HepG2 (cell line): ENCODE results near the gene P2RX3. TPM values are rescaled to one million over a fixed set of nuclear protein-coding genes. Genes with fewer than 3 reads are reported as not detected.

Experiments
- ATAC-seq: fragments of 200-7000 bp; cut with Tn5 transposase; 3 replicates; pipeline ENCODE4 v1.9.1; 2020; ENCODE audit warnings: mild to moderate bottlenecking, moderate library complexity
- BruUV-seq: library from RNA; stranded (reverse); fragments of 400-500 nt; replicated peaks from 2 replicates; lab custom pipeline; 2021; lab: Mats Ljungman, UMichigan
- CTCF ChIA-PET: fragments of 300-600 bp; formaldehyde crosslinking; extraction: SDS; loops from one replicate; lab custom pipeline; 2021; ENCODE audit warnings: low total read pairs, inconsistent platforms, low intra/inter-chr PET ratio; lab: Yijun Ruan, JAX
- POLR2A ChIA-PET: fragments of 350-600 bp; sonication (Branson Sonifier 250); formaldehyde crosslinking; loops from one replicate; lab custom pipeline; 2020; ENCODE audit warnings: antibody characterized with exemption, inconsistent platforms; lab: Yijun Ruan, JAX
- DNase-seq: peaks from one replicate; pipeline ENCODE4 v3.0.0-alpha.2; 2015; ENCODE audit warnings: low spot score
- FAIRE-seq: peaks from 3 replicates; lab custom pipeline; 2011; peaks lifted over from hg19 to GRCh38; lab: Jason Lieb, UNC
- H2AFZ ChIP-seq: one replicate; pipeline ENCODE4 v1.6.1; 2011; ENCODE audit warnings: low read length, inconsistent platforms
- H3K27ac ChIP-seq: fragments of 300-600 bp; 3 replicates; pipeline ENCODE4 v1.8.0; 2011; ENCODE audit warnings: mixed run types, mild to moderate bottlenecking, mixed read lengths, low read length, inconsistent platforms; ENCODE audit not compliant: insufficient read depth; ENCODE audit errors: extremely low read length
- H3K27me3 ChIP-seq, 2 experiments: fragments of 200-600 bp in 1 of 2; 2 replicates in 1 of 2; 3 replicates in 1 of 2; pipeline versions ENCODE4 v1.6.0 to v1.8.0; 2011; ENCODE audit warnings: low read length in 2 of 2, mild to moderate bottlenecking in 2 of 2, moderate library complexity in 2 of 2, inconsistent platforms in 1 of 2; ENCODE audit not compliant: insufficient read depth in 2 of 2, control insufficient read depth in 1 of 2
- H3K36me3 ChIP-seq, 2 experiments: fragments of 200-600 bp in 1 of 2; replicated peaks in 1 of 2; 2 replicates in 1 of 2; 3 replicates in 1 of 2; pipeline versions ENCODE4 v1.5.1 to v1.8.0; 2011; ENCODE audit warnings: low read length in 2 of 2, inconsistent platforms in 1 of 2; ENCODE audit not compliant: insufficient read depth in 2 of 2, control insufficient read depth in 1 of 2
- H3K4me1 ChIP-seq: 2 replicates; pipeline ENCODE4 v1.5.1; 2012; ENCODE audit warnings: low read length, inconsistent platforms; ENCODE audit not compliant: insufficient read depth
- H3K4me2 ChIP-seq: 2 replicates; pipeline ENCODE4 v1.6.0; 2011; ENCODE audit warnings: low read depth, low read length, inconsistent platforms
- H3K4me3 ChIP-seq, 3 experiments: fragments of 200-600 bp in 1 of 3; sonication (generic), shearing (Covaris generic) in 1 of 3; replicated peaks in 1 of 3; 2 replicates each; pipeline ENCODE4 v1.5.1; 2011 to 2016; ENCODE audit warnings: low read length in 3 of 3, inconsistent platforms in 2 of 3, low read depth in 2 of 3, mild to moderate bottlenecking in 2 of 3, control low read depth in 1 of 3, mixed read lengths in 1 of 3; ENCODE audit not compliant: insufficient read depth in 1 of 3
- H3K79me2 ChIP-seq: one replicate; pipeline ENCODE4 v1.6.1; 2011; ENCODE audit warnings: low read length, inconsistent platforms; ENCODE audit not compliant: insufficient read depth
- H3K9ac ChIP-seq: 2 replicates; pipeline ENCODE4 v1.6.0; 2011; ENCODE audit warnings: mild to moderate bottlenecking, low read depth, low read length, inconsistent platforms; ENCODE audit not compliant: insufficient read depth
- H3K9me3 ChIP-seq: 2 replicates; pipeline ENCODE4 v1.5.1; 2012; ENCODE audit warnings: mild to moderate bottlenecking, low read length
- H4K20me1 ChIP-seq: 2 replicates; pipeline ENCODE4 v1.6.0; 2011; ENCODE audit warnings: inconsistent platforms, mild to moderate bottlenecking, low read length, moderate library complexity; ENCODE audit not compliant: insufficient read depth
- CHCHD3 ChIP-seq: sonication (generic); formaldehyde crosslinking; IDR thresholded peaks from 2 replicates; pipeline ENCODE4 v1.8.0; 2022; ENCODE audit warnings: mild to moderate bottlenecking, missing genetic modification reagents, moderate library complexity
- EHMT2 ChIP-seq: fragments of 200-600 bp; sonication (generic); IDR thresholded peaks from 2 replicates; pipeline ENCODE4 v1.7.0; 2017; ENCODE audit warnings: antibody characterized with exemption, low read depth, low read length, borderline replicate concordance
- IKZF1 ChIP-seq: fragments of 450-650 bp; IDR thresholded peaks from 2 replicates; pipeline ENCODE4 v1.7.1; 2016
- MLX ChIP-seq: IDR thresholded peaks from 2 replicates; pipeline ENCODE4 v1.6.1; 2016
- MXD4 ChIP-seq: IDR thresholded peaks from 2 replicates; pipeline ENCODE4 v1.6.1; 2016; ENCODE audit warnings: mild to moderate bottlenecking, missing biosample characterization, missing genetic modification reagents
- MYPOP ChIP-seq: sonication (generic); formaldehyde crosslinking; IDR thresholded peaks from 2 replicates; pipeline ENCODE4 v1.8.1; 2023; ENCODE audit warnings: mild to moderate bottlenecking, moderate library complexity, missing genetic modification reagents
- NFKBIZ ChIP-seq: IDR thresholded peaks from 2 replicates; pipeline ENCODE4 v1.6.1; 2018; ENCODE audit warnings: missing genetic modification reagents, missing compliant biosample characterization
- PLRG1 ChIP-seq: fragments of 450-650 bp; conservative IDR thresholded peaks from 2 replicates; pipeline ENCODE4 v1.6.1; 2016
- RXRB ChIP-seq: IDR thresholded peaks from 2 replicates; pipeline ENCODE4 v1.6.1; 2016; ENCODE audit warnings: borderline replicate concordance, missing genetic modification reagents, missing compliant biosample characterization
- SIX4 ChIP-seq: sonication (generic); formaldehyde crosslinking; IDR thresholded peaks from 2 replicates; pipeline ENCODE4 v1.4.0; 2020; ENCODE audit warnings: missing genetic modification reagents
- TBP ChIP-seq: sonication (generic); formaldehyde crosslinking; IDR thresholded peaks from 2 replicates; pipeline ENCODE4 v1.5.0; 2020; ENCODE audit warnings: missing genetic modification reagents
- U2AF2 ChIP-seq: fragments of 200-400 bp; formaldehyde crosslinking; IDR thresholded peaks from 2 replicates; pipeline ENCODE4 v1.6.1; 2017; ENCODE audit warnings: low read depth, mild to moderate bottlenecking, low read length
- ZNF121 ChIP-seq: sonication (generic); formaldehyde crosslinking; IDR thresholded peaks from 2 replicates; pipeline ENCODE4 v1.5.0; 2020; ENCODE audit warnings: mild to moderate bottlenecking, missing genetic modification reagents
- ZNF17 ChIP-seq: sonication (generic); formaldehyde crosslinking; IDR thresholded peaks from 2 replicates; pipeline ENCODE4 v1.5.0; 2020; ENCODE audit warnings: mild to moderate bottlenecking, missing genetic modification reagents
- ZNF546 ChIP-seq: sonication (generic); formaldehyde crosslinking; conservative IDR thresholded peaks from 2 replicates; pipeline ENCODE4 v1.8.1; 2023; ENCODE audit warnings: mild to moderate bottlenecking, missing genetic modification reagents
- whole genome bisulfite sequencing: methylation state at CpG from one replicate; pipeline ENCODE4 v1.1.6; 2017; ENCODE audit warnings: low lambda C conversion rate; 5-methylcytosine and 5-hydroxymethylcytosine counted together
- in situ Hi-C: cut with HindIII; loops from 2 replicates; pipeline ENCODE4 v1.10.0; 2017; ENCODE audit warnings: low pct_unique_long_range_greater_than_20kb; ENCODE audit not compliant: extremely low pct_ligation_motif_present
- intact Hi-C: fragments of 100-400 bp; cut with micrococcal nuclease; formaldehyde crosslinking; loops from one replicate; pipeline ENCODE4 v1.10.0; 2022; ENCODE audit not compliant: unreplicated experiment
- polyA plus RNA-seq, 8 experiments: library from polyadenylated mRNA; depleted of rRNA in 3 of 8; stranded (reverse) in 7 of 8; unstranded in 1 of 8; fragments of >200 nt; fragmentation: Illumina TruSeq in 4 of 8; extraction: Trizol in 4 of 8; gene quantifications; 2 replicates each; pipeline versions ENCODE4 v1.2.1 to v1.2.3, GENCODE V29; 2011 to 2016; ENCODE audit warnings: low read depth in 4 of 8, missing spikeins in 1 of 8, mixed read lengths in 1 of 8; ENCODE audit not compliant: insufficient read depth in 1 of 8
- total RNA-seq, 5 experiments: library from RNA; depleted of rRNA; stranded (reverse); fragments of >200 nt; fragmentation: Illumina TruSeq; extraction: Trizol; gene quantifications; 2 replicates each; pipeline ENCODE4 v1.2.3, GENCODE V29; 2016; ENCODE audit warnings: low read depth in 1 of 5

Gene P2RX3
- total and polyA plus RNA-seq, 2 of the 13 experiments (the other 11 are each of a cell fraction or from before 2014, with no cell fraction given) = 0.08 TPM; not detected in 1

DNA sequence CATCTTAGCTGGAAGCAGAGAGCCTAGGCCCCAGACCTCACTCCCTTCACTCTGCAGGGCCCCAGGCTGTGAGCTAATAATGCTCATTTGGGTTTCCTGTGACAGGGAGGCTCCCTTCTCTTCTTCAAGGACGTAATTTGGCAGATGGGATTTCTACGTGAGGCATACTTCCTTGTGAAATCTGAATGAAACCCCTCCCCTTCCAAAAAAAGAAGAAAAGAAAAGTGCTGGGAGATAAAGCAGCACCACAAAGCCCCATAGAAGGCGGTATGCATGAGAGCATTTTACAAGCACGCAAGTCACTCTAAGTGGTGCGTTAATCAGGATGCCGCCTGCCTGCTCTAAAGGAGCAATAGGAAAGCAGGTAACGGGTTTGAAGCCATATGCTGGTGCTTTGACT is 5.7 kb downstream of the P2RX3 start:
- POLR2A ChIA-PET = interaction anchor here (0.9 kb wide), 1 partner anchor 13 kb away, joined by 3 read pairs; no protein-coding TSS in a partner anchor
- WGBS = 19% methylated on average over 7 of the region's 7 CpGs
- in situ Hi-C loops = loop anchor here (10.0 kb wide), 1 partner anchor 221 kb away; the partner anchor contains the start of gene UBE2L6

DNA sequence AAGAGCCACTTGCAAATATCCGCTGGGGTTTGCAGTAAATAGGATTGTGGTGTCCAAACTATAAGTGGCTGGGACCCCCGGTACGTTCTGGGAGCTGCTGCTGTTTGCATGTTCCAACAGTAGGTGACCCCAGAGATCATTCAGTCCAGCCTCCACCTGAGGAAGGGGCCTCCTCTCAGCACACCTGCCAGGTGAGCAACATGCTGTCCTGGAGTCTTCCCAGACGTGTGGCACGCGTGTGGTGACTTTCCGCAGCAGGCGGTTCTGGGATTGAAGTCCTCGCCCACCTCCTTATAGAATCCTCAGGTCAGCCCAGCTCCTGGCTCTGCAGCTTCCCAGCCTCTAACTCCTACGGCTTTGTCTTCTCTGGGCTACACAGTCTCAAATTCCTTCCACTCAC is 6.7 kb downstream of the P2RX3 start:
- CTCF ChIA-PET = interaction anchor here (0.8 to 1.8 kb wide), 3 partner anchors 136 to 296 kb away, joined by 6 to 7 read pairs (median 7); no protein-coding TSS in a partner anchor
- TF ChIP-seq U2AF2 (no peak), NFKBIZ (CRISPR knock-in tag) (no peak), IKZF1 (no peak), ZNF17 (no peak), ZNF546 (CRISPR knock-in tag) (no peak), ZNF121 (CRISPR knock-in tag) (no peak), SIX4 (CRISPR knock-in tag) (no peak), MYPOP (CRISPR knock-in tag) (no peak)
- TF ChIP-seq, all 625 proteins: peak for 0
- Histone ChIP-seq H3K4me2 (no peak overlapping the region), H3K27ac (no peak overlapping the region), H3K36me3 (no peaks in the 10 kb centered on the region), H2AFZ (peak overlapping the region; percentile 92), H3K27me3 (peaks cover 1 to 27% of the 10 kb centered on the region in 2 experiments; a peak in 4 of 5 replicates), H3K4me3 (no peak overlapping the region), H3K79me2 (no peaks in the 10 kb centered on the region), H3K9me3 (no peaks in the 10 kb centered on the region), H3K4me1 (peaks cover 73% of the 10 kb centered on the region), H3K9ac (no peak overlapping the region), H4K20me1 (no peaks in the 10 kb centered on the region)
- intact Hi-C loops = loop anchor here (1.0 to 10.0 kb wide), 7 partner anchors 68 to 1180 kb away; no protein-coding TSS in a partner anchor
- DNase-seq (no peak), FAIRE-seq (no peak), ATAC-seq (no peak)
- 72% methylated on average over 9 of the region's 10 CpGs for WGBS
- no TSS peak for BruUV-seq
- POLR2A ChIA-PET = no interaction called here
- in situ Hi-C loops = loop anchor here (5.0 to 10.0 kb wide), 4 partner anchors 112 to 297 kb away; partner anchors contain the start of genes TIMM10 and UBE2L6

More for the DNA sequence above, 5.7 kb downstream of the P2RX3 start:
- Histone ChIP-seq H3K4me2 (peak overlapping the region; percentile 26), H3K9me3 (no peaks in the 10 kb centered on the region), H3K4me3 (no peak overlapping the region), H2AFZ (no peak overlapping the region), H3K27me3 (peaks cover 1 to 25% of the 10 kb centered on the region in 2 experiments; a peak in 4 of 5 replicates), H3K27ac (no peak overlapping the region), H3K4me1 (peaks cover 65% of the 10 kb centered on the region)
- ATAC-seq (no peak), DNase-seq (no peak)
- intact Hi-C loops = loop anchor here (2.0 to 10.0 kb wide), 2 partner anchors 209 to 1181 kb away; no protein-coding TSS in a partner anchor
- CTCF ChIA-PET = no interaction called here
- TF ChIP-seq CHCHD3 = no peak
- no peak for TF ChIP-seq MLX (CRISPR knock-in tag)
- TF ChIP-seq EHMT2 = no peak
- TF ChIP-seq PLRG1 = no peak
- TF ChIP-seq TBP (CRISPR knock-in tag) = no peak
- no peak for TF ChIP-seq MXD4 (CRISPR knock-in tag)
- TF ChIP-seq RXRB (CRISPR knock-in tag) = no peak
- TF ChIP-seq, all 625 proteins: peak for 0
- FAIRE-seq = no peak
- H3K36me3 ChIP-seq = no peaks in the 10 kb centered on the region
- H4K20me1 ChIP-seq = no peaks in the 10 kb centered on the region
- H3K9ac ChIP-seq = no peak overlapping the region
- no TSS peak for BruUV-seq
- H3K79me2 ChIP-seq = no peaks in the 10 kb centered on the region
